ENCODE data around the gene PRKG2.

DNA sequence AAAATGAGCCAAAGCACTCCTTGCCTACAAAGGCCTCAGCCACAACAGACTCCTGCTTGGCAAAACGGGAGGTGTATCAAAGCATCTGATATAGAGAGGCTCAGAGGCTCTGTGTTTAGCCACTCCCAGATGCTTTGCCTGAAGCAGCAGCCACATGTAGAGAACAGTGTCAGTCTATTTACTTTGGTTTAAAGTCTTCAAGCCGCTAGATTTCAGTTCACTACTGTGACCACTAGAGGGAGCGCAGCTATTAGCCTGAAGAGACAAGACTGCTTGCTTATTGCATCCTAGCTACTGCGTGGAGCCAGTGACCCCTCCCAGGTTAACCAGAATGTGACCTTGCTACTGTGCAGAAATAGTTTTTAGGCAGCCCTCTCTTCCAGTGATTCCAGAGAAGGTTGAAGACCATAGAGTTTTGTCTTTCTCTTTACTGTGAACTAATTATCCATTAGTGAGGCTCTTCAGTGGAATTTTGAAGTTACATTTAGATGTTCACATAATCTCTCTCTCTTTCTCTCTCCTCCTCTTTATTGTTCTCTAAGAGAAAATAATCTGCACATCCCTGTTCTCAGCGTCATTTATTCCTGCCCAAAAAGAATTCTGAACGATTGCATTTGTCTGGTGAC, 145.2 kb downstream of the PRKG2 start:
- TF ChIP-seq, protein P1, sequence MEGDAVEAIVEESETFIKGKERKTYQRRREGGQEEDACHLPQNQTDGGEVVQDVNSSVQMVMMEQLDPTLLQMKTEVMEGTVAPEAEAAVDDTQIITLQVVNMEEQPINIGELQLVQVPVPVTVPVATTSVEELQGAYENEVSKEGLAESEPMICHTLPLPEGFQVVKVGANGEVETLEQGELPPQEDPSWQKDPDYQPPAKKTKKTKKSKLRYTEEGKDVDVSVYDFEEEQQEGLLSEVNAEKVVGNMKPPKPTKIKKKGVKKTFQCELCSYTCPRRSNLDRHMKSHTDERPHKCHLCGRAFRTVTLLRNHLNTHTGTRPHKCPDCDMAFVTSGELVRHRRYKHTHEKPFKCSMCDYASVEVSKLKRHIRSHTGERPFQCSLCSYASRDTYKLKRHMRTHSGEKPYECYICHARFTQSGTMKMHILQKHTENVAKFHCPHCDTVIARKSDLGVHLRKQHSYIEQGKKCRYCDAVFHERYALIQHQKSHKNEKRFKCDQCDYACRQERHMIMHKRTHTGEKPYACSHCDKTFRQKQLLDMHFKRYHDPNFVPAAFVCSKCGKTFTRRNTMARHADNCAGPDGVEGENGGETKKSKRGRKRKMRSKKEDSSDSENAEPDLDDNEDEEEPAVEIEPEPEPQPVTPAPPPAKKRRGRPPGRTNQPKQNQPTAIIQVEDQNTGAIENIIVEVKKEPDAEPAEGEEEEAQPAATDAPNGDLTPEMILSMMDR (IDR thresholded peaks at IDR 0.05; ENCODE audit: poor library complexity) = peak; percentile 95
- no peak for TF ChIP-seq EZH2 (IDR thresholded peaks at IDR 0.05; ENCODE audit: borderline replicate concordance)
